H9 (cell line): ENCODE measurements around the gene DSTN. TPM values are rescaled to one million over a fixed set of nuclear protein-coding genes. Genes with fewer than 3 reads are reported as not detected.
A peak's percentile ranks its signal among the peaks of the same experiment; 100 is the strongest.

Source experiments
- DNase-seq: peaks from one replicate; pipeline ENCODE4 v3.0.0-alpha.2; 2017
- H2AFZ ChIP-seq: one replicate; pipeline ENCODE4 v1.6.1; 2013; ENCODE audit warnings: mild to moderate bottlenecking, low read length, control low read depth, moderate library complexity
- H2AK5ac ChIP-seq: 2 replicates; pipeline ENCODE4 v1.6.1; 2013; ENCODE audit warnings: low read length, control low read depth, mixed read lengths; ENCODE audit not compliant: insufficient read length
- H2BK120ac ChIP-seq: one replicate; pipeline ENCODE4 v1.6.1; 2013; ENCODE audit warnings: low read depth, mild to moderate bottlenecking, low read length, control low read depth, inconsistent platforms; ENCODE audit not compliant: poor library complexity, severe bottlenecking
- H2BK12ac ChIP-seq: 2 replicates; pipeline ENCODE4 v1.6.1; 2013; ENCODE audit warnings: low read length, control low read depth, mixed read lengths, low read depth; ENCODE audit not compliant: insufficient read length
- H2BK15ac ChIP-seq: 2 replicates; pipeline ENCODE4 v1.6.1; 2013; ENCODE audit warnings: low read depth, low read length, control low read depth
- H2BK20ac ChIP-seq: one replicate; pipeline ENCODE4 v1.6.1; 2013; ENCODE audit warnings: low read depth, mild to moderate bottlenecking, low read length, control low read depth, inconsistent platforms; ENCODE audit not compliant: poor library complexity, severe bottlenecking
- H2BK5ac ChIP-seq: 2 replicates; pipeline ENCODE4 v1.6.1; 2013; ENCODE audit warnings: low read length, control low read depth, mixed read lengths; ENCODE audit not compliant: insufficient read length
- H3K14ac ChIP-seq: 2 replicates; pipeline ENCODE4 v1.6.1; 2013; ENCODE audit warnings: low read length, control low read depth; ENCODE audit not compliant: insufficient read depth
- H3K18ac ChIP-seq: 2 replicates; pipeline ENCODE4 v1.6.1; 2013; ENCODE audit warnings: low read depth, mild to moderate bottlenecking, mixed read lengths, low read length, control low read depth; ENCODE audit not compliant: insufficient read length
- H3K23ac ChIP-seq: 2 replicates; pipeline ENCODE4 v1.6.1; 2013; ENCODE audit warnings: low read length, control low read depth, mixed read lengths, low read depth; ENCODE audit not compliant: insufficient read length
- H3K23me2 ChIP-seq: 2 replicates; pipeline ENCODE4 v1.6.1; 2013; ENCODE audit warnings: low read depth, mild to moderate bottlenecking, mixed read lengths, low read length, control low read depth; ENCODE audit not compliant: insufficient read length, poor library complexity, severe bottlenecking
- H3K27ac ChIP-seq: 2 replicates; pipeline ENCODE4 v1.5.1; 2013; ENCODE audit warnings: low read length, control low read depth, mixed read lengths, low read depth; ENCODE audit not compliant: insufficient read length
- H3K27me3 ChIP-seq: 2 replicates; pipeline ENCODE4 v1.6.1; 2013; ENCODE audit warnings: low read length, control low read depth, inconsistent platforms; ENCODE audit not compliant: insufficient read depth
- H3K4ac ChIP-seq: 2 replicates; pipeline ENCODE4 v1.6.1; 2013; ENCODE audit warnings: low read depth, mild to moderate bottlenecking, control low read depth, inconsistent platforms, low read length, moderate library complexity
- H3K4me1 ChIP-seq: 2 replicates; pipeline ENCODE4 v1.6.1; 2013; ENCODE audit warnings: low read length, control low read depth, inconsistent platforms; ENCODE audit not compliant: insufficient read depth
- H3K4me2 ChIP-seq: 2 replicates; pipeline ENCODE4 v1.6.1; 2013; ENCODE audit warnings: low read length, control low read depth, mixed read lengths; ENCODE audit not compliant: insufficient read length, insufficient read depth
- H3K56ac ChIP-seq: 2 replicates; pipeline ENCODE4 v1.6.1; 2013; ENCODE audit warnings: low read depth, mild to moderate bottlenecking, mixed read lengths, low read length, control low read depth; ENCODE audit not compliant: insufficient read length
- H3K79me1 ChIP-seq: 2 replicates; pipeline ENCODE4 v1.6.1; 2013; ENCODE audit warnings: low read depth, mild to moderate bottlenecking, moderate library complexity, low read length, control low read depth, inconsistent platforms; ENCODE audit not compliant: insufficient read depth, poor library complexity, severe bottlenecking
- H3K79me2 ChIP-seq: 2 replicates; pipeline ENCODE4 v1.6.1; 2013; ENCODE audit warnings: low read length, control low read depth, inconsistent platforms; ENCODE audit not compliant: insufficient read depth
- H3K9ac ChIP-seq: 2 replicates; pipeline ENCODE4 v1.6.1; 2013; ENCODE audit warnings: low read length, control low read depth, mixed read lengths; ENCODE audit not compliant: insufficient read length; ENCODE audit errors: extremely low read depth
- H3K9me3 ChIP-seq: one replicate; pipeline ENCODE4 v1.6.1; 2013; ENCODE audit warnings: low read depth, low read length, inconsistent platforms; ENCODE audit not compliant: control insufficient read depth
- H3T11ph ChIP-seq: one replicate; pipeline ENCODE4 v1.6.1; 2013; ENCODE audit warnings: mild to moderate bottlenecking, low read length, control low read depth, inconsistent platforms
- H4K20me1 ChIP-seq: one replicate; pipeline ENCODE4 v1.6.1; 2013; ENCODE audit not compliant: control insufficient read depth, insufficient read length, insufficient read depth
- H4K5ac ChIP-seq: 2 replicates; pipeline ENCODE4 v1.6.1; 2013; ENCODE audit warnings: low read depth, mild to moderate bottlenecking, mixed read lengths, low read length, control low read depth; ENCODE audit not compliant: insufficient read length
- H4K8ac ChIP-seq: replicated peaks from 2 replicates; pipeline ENCODE4 v1.6.1; 2013; ENCODE audit warnings: low read length, control low read depth, mixed read lengths, low read depth; ENCODE audit not compliant: insufficient read length
- H4K91ac ChIP-seq: 2 replicates; pipeline ENCODE4 v1.6.1; 2013; ENCODE audit warnings: low read depth, mild to moderate bottlenecking, moderate library complexity, mixed read lengths, low read length, control low read depth; ENCODE audit not compliant: insufficient read length
- H3K27ac Mint-ChIP-seq, 3 experiments: 2 replicates in 2 of 3; 3 replicates in 1 of 3; pipeline ENCODE4 v1.8.0; 2020 to 2021; ENCODE audit warnings: mixed read lengths in 3 of 3, mild to moderate bottlenecking in 1 of 3, moderate library complexity in 1 of 3
- H3K27me3 Mint-ChIP-seq: 2 replicates; pipeline ENCODE4 v1.8.0; 2021; ENCODE audit warnings: low read depth, mild to moderate bottlenecking, moderate library complexity, mixed read lengths
- H3K36me3 Mint-ChIP-seq, 3 experiments: 2 replicates in 2 of 3; 3 replicates in 1 of 3; pipeline ENCODE4 v1.8.0; 2020 to 2021; ENCODE audit warnings: low read depth in 3 of 3, mixed read lengths in 3 of 3; ENCODE audit not compliant: insufficient read depth in 1 of 3
- H3K4me1 Mint-ChIP-seq, 2 experiments: 2 replicates each; pipeline ENCODE4 v1.8.0; 2020; ENCODE audit warnings: mixed read lengths in 2 of 2
- H3K4me3 Mint-ChIP-seq, 2 experiments: 2 replicates in 1 of 2; 3 replicates in 1 of 2; pipeline ENCODE4 v1.8.0; 2020 to 2021; ENCODE audit warnings: mild to moderate bottlenecking in 2 of 2, mixed read lengths in 2 of 2, moderate library complexity in 1 of 2
- H3K9me3 Mint-ChIP-seq, 2 experiments: 2 replicates in 1 of 2; 3 replicates in 1 of 2; pipeline ENCODE4 v1.8.0; 2020; ENCODE audit warnings: mild to moderate bottlenecking in 2 of 2, mixed read lengths in 2 of 2, moderate library complexity in 1 of 2
- WGBS: extraction: QIAGEN DNeasy Blood & Tissue Kit; methylation state at CpG from one replicate; pipeline ENCODE4 v1.1.7; 2013; ENCODE audit warnings: missing lambda C conversion rate, low lambda C conversion rate, mixed read lengths; ENCODE audit not compliant: insufficient read length; ENCODE audit errors: extremely low coverage; 5-methylcytosine and 5-hydroxymethylcytosine counted together
- total RNA-seq: library from RNA; stranded (reverse); gene quantifications from 2 replicates; pipeline ENCODE4 v1.2.1, GENCODE V29; 2021
- TF ChIP-seq, protein P1 (sequence below): fragments of 200-600 bp; sonication (generic); conservative IDR thresholded peaks from 3 replicates; pipeline ENCODE4 v1.8.0; 2021; ENCODE audit warnings: antibody characterized with exemption, mild to moderate bottlenecking

DSTN gene
- total RNA-seq, 1 experiment from 2014 or later = 145 TPM

DNA sequence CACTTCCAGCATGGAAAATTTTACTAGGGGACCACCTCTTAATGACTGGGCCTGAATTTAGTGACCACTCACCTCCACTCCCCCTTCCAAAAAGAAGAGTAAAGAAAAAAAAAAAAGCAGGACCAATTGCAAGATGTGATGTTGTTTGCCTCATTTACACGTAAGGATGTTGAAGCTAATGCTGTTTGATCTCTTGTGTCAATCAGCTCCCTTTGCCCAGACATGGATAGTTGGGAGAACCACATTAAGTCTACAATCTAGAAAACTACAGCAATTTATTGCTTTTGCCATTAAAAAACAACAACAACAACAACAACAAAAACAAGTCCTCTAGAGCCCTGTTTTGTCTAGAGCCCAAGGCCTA, 11.0 kb upstream of the DSTN start:
- no peaks in the 10 kb centered on the region for H3K9me3 Mint-ChIP-seq
- TF ChIP-seq, protein P1, sequence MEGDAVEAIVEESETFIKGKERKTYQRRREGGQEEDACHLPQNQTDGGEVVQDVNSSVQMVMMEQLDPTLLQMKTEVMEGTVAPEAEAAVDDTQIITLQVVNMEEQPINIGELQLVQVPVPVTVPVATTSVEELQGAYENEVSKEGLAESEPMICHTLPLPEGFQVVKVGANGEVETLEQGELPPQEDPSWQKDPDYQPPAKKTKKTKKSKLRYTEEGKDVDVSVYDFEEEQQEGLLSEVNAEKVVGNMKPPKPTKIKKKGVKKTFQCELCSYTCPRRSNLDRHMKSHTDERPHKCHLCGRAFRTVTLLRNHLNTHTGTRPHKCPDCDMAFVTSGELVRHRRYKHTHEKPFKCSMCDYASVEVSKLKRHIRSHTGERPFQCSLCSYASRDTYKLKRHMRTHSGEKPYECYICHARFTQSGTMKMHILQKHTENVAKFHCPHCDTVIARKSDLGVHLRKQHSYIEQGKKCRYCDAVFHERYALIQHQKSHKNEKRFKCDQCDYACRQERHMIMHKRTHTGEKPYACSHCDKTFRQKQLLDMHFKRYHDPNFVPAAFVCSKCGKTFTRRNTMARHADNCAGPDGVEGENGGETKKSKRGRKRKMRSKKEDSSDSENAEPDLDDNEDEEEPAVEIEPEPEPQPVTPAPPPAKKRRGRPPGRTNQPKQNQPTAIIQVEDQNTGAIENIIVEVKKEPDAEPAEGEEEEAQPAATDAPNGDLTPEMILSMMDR = no peak
- no peak for DNase-seq
- Histone ChIP-seq H3K23ac (no peak overlapping the region), H3K18ac (no peak overlapping the region), H2BK5ac (no peak overlapping the region), H4K5ac (no peak overlapping the region), H2BK15ac (no peak overlapping the region), H2BK12ac (no peak overlapping the region), H3T11ph (no peak overlapping the region), H3K4me2 (no peak overlapping the region), H2AFZ (peak overlapping the region; percentile 33), H3K23me2 (no peaks in the 10 kb centered on the region), H2BK20ac (no peak overlapping the region), H4K91ac (no peak overlapping the region), H4K8ac (no peak overlapping the region), H3K9ac (no peak overlapping the region), H3K4ac (no peak overlapping the region), H3K27ac (peak overlapping the region; percentile 72), H3K4me1 (peaks cover 10% of the 10 kb centered on the region; the same call in 1 of the 2 replicates), H3K14ac (no peak overlapping the region), H4K20me1 (no peaks in the 10 kb centered on the region), H3K79me1 (no peaks in the 10 kb centered on the region), H3K27me3 (no peaks in the 10 kb centered on the region), H2BK120ac (peak overlapping the region; percentile 19), H3K56ac (no peak overlapping the region), H2AK5ac (no peak overlapping the region), H3K9me3 (no peaks in the 10 kb centered on the region), H3K79me2 (no peaks in the 10 kb centered on the region)
- no peaks in the 10 kb centered on the region for H3K27me3 Mint-ChIP-seq
- H3K4me3 Mint-ChIP-seq = no peak overlapping the region
- peaks cover 24% of the 10 kb centered on the region in 2 experiments for H3K4me1 Mint-ChIP-seq
- no peaks in the 10 kb centered on the region for H3K36me3 Mint-ChIP-seq
- no CpG with 5 or more reads among the region's 1 CpG for WGBS
- H3K27ac Mint-ChIP-seq = peak overlapping the region in 1 of 3 experiments; percentile 96; a peak in 3 of 7 replicates
